Right hindlimb (tissue), 1 donor: ENCODE data around the gene MAD1L1.
A peak's percentile ranks its signal among the peaks of the same experiment; 100 is the strongest.
"Not testable (repeated sequence)": the region's sequence is repeated elsewhere in the genome, so short reads cannot be mapped to it uniquely, and the experiment has no call there.

Source experiments
- DNase-seq: peaks from one replicate; pipeline ENCODE4 v3.0.0-alpha.2; 2018

The MAD1L1 gene

GRCh38 chr7:2080477-2080876 lies 152.3 kb downstream of the MAD1L1 start:
- DNase-seq, result no peak

DNA sequence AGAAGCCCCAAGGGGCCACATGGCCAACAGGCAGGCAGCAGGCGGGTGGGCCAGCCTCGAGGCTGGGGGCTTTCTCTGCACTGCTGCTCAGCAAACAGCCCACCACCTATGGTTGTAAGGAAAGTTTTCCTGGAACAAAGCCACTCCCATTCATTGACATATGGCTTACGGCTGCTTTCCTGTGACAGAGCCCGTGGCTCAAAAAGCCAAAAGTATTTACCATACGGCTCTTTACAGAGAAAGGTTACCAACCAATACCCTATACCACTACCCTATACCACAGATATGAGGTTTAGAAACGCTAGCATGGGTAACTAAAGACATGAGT lies 152.7 kb downstream of the MAD1L1 start:
- no peak for DNase-seq

- no peak for DNase-seq
These were observed 153.2 kb downstream of the MAD1L1 start for GRCh38 chr7:2079332-2080059.

GRCh38 chr7:2078899-2079298 lies 153.8 kb downstream of the MAD1L1 start:
- DNase-seq, result no peak

GRCh38 chr7:2076649-2077064 lies 156.1 kb downstream of the MAD1L1 start:
- DNase-seq, result no peak

GRCh38 chr7:2075811-2076210 lies 156.9 kb downstream of the MAD1L1 start:
- no peak for DNase-seq

DNA sequence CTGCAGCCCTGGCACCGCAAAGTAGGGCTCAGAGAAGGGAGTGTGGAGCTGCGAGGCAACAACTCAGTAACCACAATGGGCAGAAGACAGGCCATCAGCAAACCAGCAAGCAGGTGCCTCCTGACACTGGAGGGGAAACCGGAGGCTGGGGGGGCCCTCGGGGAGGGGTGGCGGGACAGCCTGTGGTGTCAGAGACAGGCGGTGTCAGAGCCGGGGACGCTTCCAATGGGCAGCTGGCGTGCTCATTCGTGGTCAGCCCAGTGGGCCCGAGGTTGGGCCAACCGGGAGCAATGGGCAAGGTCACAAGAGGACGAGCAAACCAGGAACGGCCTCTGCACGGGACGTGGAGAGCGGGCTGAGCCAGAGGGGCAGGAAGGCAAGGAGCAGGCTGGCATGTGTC lies 158.1 kb downstream of the MAD1L1 start:
- DNase-seq, result no peak

DNA sequence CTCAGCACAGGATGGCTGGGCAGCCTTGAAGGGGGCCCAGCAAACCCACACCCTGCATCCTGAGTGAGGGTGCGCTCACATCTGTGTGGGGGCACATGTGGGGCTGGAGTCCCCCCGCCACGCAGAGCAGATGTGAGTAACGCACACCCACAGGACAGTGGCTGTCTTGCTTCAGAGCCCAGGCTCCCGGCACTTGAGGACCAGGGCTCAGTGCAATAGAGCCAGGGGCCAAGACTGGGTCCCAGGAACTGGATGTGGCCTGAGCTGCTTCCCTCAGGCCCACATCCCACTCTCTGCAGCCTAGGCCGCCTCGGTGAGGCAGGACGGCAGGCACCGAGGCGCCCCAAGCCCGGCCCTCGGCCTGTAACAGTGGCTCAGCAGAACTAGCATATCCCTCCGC lies 159.9 kb downstream of the MAD1L1 start:
- DNase-seq, result no peak

- DNase-seq, result no peak
These were observed 160.7 kb downstream of the MAD1L1 start for GRCh38 chr7:2072042-2072441.

DNA sequence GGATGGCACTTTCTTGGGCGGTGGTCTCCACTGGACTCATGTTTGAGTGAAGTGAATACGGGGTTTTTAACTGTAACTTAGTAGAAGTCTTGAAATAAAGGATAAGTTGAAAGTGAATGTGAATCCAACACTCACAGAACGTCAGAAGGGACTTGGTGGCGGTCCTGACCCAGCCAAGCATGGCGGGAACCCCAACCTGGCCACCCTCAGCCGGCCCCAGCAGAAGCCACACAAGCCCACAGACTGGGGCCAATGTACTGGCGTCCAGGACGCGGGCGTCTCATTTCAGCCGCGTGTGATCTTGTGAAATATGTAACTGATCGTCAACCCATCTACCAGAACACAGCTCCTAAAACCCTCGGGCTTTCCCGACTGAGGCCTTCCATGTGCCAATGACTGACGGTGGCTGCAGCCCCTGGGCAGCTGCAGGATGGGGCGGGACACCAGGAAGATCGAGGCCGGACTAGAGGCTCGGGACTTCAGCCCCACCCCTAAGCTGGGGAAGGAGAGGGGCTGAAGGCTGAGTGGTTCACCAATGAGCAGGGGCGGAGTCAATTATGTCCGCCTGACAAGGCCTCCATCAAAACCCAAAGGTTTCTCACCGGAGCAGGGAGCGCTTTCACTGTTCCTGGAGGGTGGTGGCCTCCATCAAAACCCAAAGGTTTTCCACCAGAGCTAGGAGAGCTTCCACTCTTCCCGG lies 161.5 kb downstream of the MAD1L1 start:
- DNase-seq, result no peak

DNA sequence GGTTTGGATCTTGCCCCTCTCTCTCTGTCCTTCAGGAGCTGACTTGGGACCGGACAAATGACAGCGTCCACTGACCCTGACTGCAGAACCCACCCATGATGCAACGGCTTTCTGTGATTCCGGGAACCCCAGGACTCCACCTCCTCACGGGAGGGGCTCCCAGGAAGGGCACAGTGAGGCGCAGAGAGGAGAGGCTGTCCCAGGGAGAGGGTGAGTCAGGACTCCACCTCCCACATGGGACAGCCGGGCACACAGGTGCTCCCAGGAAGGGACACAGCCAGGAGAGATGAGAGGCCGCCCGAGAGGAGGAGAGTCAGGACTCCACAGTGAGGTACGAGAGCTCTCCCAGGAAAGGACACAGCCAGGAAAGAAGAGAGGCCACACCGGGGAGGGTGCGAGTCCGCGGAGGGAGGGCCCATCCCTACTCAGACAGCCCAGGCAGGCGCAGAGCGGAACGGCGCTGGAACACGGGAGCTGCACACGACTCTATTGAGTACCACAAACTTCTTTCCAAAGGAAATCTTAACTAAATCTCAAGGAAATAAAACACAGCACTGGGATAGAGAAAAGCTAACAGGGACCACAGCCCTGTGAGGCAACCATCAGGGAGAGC lies 162.5 kb downstream of the MAD1L1 start:
- no peak for DNase-seq

- peak; percentile 54 for DNase-seq
These were observed 163.3 kb downstream of the MAD1L1 start for GRCh38 chr7:2069472-2069860.

DNA sequence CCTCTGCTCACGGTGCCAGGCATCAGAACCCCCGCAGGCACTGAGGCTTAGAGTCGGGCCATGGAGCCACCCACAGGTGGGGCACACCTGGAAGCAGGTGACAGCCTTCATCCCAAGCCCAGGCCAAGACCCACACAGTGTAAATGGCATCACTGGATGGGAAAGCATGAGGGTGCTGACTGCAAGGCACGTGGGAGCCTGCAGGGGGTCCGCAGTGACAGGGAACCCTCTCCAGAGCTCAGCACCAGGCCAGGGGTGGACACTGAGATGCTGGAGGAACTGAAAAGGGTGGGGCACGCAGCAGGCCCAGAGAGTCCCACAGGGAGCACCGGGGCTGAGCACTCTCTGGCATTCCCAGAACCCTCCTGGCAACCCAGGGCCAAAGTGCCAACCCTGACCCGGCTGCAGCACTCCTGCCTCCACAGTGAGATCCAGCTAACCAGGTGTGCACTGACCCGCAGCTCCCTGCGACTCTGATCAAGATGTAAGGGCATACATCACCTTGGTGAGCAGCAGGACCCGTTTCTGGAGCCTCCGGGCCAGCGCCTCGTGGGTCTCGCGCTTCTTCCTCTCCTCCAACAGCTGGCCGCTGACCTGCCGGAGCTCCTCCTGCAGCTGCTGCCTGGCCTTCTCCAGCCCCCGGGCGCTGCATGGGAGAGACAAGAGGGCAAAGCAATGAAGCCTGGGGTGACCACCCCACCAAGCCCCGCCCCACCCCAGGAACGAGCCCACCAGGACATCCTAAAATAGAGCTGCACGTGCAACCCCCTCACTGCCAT lies 163.9 kb downstream of the MAD1L1 start:
- no peak for DNase-seq

- DNase-seq, result no peak
These were observed 166.4 kb downstream of the MAD1L1 start for GRCh38 chr7:2066251-2066919.

DNA sequence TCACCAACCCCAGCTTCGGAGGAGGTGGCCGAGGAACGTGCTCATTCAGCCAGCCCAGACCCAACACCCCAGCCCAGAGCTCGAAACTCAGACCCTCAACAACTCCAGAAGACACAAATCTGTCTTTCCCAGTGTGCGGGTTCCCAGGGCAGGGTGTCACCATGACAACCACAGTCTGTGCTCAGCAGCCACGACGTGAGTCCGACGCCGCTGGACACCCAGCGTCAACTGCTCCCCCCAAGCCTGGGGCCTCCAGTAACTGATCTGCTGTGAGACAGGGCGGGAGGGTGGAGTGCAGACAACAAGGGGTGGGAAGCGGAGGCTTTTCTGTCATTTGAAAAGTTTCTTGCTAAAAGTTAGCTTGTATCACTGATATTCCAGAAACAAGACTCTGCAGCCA lies 167.2 kb downstream of the MAD1L1 start:
- DNase-seq, result peak; percentile 67

DNA sequence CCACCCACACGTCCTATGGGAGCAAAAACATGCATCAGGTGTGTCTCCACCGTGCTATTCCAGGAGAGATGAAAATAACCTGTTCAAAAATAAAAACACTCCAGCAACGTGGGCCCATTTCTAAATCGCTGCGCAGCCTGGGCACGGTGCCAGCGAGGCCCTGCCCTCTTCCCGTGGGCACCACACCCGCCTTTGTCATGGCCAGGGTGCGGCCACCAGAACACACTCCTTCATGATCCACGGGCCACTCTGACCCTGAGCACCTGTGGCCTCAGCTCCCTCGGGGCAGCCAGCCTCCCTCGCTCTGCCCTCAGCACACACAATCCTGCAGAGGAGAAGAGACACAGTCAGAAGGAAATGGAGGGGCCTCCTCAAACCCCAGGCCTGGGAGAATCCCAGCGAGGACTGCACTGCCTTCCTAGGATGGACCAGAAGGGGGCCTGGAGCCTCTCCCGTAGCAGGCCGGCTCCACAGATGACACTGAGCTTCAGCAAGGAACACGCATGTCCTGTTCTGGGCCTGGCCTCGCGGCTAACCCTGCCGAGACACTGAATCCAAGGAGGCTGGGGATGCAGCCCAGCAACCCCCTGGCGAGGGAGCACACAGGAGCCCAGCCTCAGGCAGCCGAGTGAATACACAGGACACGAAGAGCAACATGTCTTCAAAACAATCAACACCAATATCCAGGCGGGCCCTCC lies 169.0 kb downstream of the MAD1L1 start:
- peak; percentile 68 for DNase-seq

DNA sequence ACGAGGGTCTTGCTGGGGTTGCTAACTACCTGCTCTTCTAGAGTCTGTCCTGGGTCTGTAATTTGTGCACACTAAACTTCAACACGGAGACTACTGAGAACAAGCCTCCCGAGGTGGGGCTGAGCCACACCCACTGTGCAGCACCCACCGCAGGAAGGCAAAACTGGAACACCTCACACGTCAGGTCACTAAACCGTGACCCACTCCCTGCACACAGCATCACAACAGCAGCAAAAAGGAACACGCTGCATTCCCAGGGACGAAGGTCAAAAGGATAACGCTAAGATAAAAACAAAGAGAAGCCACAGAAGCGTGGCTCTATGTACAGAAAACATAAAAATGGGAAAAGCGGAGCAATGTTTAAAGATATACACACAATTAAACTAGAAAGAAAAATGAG lies 170.1 kb downstream of the MAD1L1 start:
- DNase-seq, result no peak

GRCh38 chr7:2060701-2061100 lies 172.0 kb downstream of the MAD1L1 start:
- no peak for DNase-seq

DNA sequence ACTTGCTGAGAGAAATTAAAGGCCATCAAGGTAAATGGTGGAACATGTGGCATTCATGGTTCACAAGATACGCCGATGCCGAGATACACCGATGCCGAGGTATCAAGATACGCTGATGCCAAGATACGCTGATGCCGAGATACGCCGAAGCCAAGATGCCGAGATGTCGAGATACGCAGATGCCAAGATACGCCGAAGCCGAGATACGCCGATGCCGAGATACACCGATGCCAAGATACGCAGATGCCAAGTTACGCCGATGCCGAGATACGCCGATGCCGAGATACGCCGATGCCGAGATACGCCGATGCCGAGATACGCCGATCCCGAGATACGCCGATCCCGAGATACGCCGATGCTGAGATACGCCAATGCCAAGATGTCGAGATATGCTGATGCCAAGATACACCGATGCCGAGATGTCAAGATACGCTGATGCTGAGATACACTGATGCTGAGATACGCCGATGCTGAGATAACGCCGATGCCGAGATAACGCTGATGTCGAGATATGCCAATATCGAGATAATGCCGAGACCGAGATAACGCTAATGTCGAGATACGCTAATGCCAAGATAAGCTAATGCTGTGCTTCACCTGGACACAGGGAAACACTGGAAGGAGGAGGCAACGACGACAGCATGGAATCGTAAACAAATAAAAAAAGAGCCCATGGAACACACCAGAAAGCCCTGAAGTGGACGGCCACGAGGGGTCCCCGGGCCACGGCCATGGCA lies 172.6 kb downstream of the MAD1L1 start:
- no peak for DNase-seq

DNA sequence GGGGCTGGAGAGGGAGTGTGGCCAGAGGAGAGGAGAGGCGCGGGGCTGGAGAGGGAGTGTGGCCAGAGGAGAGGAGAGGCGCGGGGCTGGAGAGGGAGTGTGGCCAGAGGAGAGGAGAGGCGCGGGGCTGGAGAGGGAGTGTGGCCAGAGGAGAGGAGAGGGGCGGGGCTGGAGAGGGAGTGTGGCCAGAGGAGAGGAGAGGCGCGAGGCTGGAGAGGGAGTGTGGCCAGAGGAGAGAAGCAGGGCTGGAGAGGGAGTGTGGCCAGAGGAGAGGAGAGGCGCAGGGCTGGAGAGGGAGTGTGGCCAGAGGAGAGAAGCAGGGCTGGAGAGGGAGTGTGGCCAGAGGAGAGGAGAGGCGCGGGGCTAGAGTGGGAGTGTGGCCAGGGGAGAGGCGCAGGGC lies 174.5 kb downstream of the MAD1L1 start:
- not testable (repeated sequence) for DNase-seq

DNA sequence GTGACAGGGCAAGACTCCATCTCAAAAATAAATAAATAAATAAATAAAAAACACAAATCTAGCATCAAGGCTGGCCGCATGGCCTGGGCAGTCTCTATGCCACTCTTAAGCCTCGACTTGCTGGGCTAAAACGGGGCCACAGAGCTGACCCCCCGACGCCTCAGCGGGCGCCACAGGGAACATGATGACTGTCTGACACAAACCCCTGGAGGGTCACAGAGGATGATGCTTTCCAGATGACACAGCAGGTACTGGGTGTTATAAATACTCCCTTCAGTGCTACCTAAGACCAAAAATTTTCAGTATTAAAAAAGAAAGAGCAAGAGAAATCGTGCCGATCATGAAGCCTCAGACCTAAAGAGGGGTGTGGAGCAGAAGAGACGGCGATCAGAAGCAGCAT lies 176.8 kb downstream of the MAD1L1 start:
- no peak for DNase-seq

GRCh38 chr7:2054927-2055326 lies 177.8 kb downstream of the MAD1L1 start:
- no peak for DNase-seq
